Superior temporal gyrus (tissue), 1 donor: ENCODE results near the gene ZNF768.
"Not testable (repeated sequence)": the region's sequence is repeated elsewhere in the genome, so short reads cannot be mapped to it uniquely, and the experiment has no call there.

ENCODE experiments used
- DNase-seq: peaks from one replicate; pipeline ENCODE4 v3.0.0-alpha.2; 2016; ENCODE audit errors: extremely low spot score

Gene ZNF768

DNA sequence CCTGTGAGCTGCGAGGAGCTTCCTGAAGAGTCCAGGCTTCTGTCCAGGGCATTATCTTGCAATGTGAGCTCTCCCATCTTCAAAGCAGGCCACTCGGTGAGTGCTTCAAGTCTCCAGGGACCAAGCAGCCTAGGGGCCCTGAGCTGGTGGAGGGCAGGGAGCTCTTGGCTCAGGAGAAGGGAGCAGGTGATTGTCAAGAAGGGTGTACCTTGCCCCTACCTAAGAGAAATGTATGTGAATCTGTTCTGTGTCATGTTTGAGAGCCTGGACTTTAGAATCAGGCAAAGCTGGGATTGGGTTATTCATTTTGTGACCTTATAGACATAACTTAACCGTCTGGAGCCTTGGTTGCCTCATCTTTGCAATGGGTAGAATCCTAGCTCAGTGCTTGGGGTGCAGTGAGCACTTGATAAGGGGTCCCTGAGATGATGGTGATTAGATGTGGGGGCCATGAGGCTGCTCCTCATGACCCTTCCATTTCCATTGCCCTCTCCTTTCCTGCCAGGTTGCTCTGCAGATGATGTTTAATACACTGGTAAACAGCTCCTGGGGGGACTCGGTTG, 15.9 kb downstream of the ZNF768 start:
- DNase-seq, result no peak

DNA sequence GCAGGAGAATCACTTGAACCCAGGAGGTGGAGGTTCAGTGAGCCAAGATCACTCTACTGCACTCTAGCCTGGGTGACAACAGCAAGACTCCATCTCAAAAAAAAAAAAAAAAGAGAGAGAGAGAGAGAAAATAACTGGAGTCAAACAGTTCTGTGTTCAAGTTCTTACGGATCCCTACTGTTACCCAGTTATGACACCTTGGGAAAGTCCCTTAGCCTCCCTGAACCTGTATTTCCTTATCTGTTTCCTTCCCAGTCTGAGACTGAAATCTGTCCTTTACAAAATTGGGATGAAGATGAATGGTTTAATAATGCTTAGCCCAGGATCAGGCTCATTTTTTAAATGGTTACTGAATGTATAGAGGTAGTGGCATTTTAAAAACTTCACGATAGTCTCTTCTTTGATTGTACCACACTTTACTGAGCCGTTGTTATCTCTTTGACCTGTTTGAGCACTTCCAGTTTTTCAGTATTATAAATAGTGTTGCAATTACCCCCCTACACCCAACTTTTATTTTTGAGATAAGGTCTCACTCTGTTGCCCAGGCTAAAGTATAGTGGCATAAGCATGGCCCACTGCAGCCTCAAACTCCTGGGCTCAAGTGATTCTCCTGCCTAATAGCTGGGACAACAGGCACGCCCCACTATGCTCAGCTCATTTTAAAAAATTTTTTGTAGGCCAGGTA, 17.1 kb downstream of the ZNF768 start:
- no peak for DNase-seq

DNA sequence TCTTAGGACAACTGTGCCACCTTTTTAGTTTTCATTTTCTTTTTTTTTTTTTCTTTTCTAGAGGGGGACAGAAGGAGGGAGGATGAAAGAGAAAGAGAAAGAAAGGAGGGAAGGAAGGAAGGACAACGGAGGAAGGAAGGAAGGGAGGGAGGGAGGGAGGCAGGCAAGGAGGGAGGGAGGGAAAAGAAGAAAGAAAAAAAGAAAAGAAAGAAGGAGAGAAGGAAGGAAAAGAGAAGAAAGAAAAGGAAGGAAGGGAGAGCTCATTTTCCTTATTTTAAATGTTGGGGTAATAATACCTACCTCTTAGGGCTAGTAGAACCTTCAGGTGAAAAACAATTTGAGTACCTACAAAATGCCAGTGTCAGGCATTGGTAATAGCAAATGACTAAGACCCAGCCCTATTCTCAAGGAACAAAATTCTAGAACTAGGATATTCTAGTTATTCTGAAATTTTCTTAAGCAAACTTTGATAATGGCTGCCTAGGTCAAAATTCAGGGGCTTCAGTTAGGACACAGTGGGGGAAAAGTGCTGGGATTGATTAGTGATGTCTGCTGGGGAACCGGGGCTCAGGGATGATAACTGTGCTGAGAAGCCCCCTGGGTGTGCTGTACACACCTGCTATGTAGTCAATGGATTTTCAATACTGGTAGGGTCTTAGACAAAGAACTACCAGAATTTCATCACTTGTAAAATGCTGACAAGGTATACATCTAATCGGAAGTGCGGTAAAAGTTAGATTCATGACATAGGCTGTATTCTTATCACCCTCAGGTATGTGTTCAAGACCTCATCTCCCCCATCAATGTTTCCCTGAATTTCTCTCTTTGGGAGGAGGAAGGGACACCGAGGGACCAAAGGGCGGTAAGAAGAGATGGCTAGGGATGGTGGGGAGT, 22.7 kb downstream of the ZNF768 start:
- no peak for DNase-seq

DNA sequence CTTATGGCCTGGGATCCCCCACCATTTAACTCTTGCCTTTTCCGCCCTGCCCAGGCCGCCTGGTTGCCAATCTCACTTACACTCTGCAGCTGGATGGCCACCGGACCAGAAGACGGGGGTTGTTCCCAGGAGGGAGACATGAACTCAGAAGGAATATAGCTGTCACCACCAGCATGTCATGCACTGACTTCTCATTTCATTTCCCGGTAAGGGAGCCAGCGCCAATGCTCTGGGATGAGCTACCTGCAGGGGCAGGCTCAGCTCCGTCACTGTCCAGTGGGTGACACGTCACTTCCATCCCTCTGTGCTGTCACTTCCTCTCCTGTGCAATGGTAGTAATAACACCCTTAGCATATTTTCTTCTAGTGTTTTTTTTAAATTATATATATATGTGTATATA, 27.1 kb downstream of the ZNF768 start:
- no peak for DNase-seq

DNA sequence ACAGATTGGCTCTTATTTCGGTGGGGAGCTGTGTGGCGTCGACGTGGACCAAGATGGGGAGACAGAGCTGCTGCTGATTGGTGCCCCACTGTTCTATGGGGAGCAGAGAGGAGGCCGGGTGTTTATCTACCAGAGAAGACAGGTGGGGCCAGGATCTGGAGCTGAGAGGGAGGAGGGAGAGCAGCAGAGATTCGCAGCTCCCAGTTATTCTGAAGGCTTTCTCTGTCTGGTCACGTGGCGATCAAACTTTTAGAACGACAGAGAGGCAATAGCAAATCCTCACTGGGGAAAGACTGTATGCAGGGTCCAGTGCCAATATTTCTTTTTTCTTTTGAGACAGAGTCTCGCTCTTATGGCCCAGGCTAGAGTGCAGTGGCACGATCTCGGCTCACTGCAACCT, 31.7 kb downstream of the ZNF768 start:
- no peak for DNase-seq

DNA sequence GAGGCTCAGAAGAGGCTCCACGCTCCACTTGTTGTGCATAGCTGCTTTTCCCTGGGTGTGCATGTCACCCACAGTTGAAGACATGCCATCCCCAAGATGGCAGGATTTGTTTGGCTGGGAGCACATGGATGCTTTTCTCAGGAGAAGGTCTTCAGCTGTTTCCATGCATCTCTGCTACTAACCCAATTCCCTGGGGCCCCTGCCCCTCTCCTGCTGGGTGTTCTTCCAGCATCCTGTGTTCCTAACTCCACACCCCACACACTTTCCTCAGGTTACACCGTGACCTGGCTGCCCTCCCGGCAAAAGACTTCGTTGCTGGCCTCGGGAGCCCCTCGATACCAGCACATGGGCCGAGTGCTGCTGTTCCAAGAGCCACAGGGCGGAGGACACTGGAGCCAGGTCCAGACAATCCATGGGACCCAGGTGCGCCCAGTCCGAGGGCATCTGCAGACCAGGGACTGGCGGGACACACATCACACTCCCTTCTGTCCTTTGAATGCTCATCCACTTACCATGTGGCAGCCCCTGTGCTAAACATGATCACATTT, 32.4 kb downstream of the ZNF768 start:
- DNase-seq, result no peak

DNA sequence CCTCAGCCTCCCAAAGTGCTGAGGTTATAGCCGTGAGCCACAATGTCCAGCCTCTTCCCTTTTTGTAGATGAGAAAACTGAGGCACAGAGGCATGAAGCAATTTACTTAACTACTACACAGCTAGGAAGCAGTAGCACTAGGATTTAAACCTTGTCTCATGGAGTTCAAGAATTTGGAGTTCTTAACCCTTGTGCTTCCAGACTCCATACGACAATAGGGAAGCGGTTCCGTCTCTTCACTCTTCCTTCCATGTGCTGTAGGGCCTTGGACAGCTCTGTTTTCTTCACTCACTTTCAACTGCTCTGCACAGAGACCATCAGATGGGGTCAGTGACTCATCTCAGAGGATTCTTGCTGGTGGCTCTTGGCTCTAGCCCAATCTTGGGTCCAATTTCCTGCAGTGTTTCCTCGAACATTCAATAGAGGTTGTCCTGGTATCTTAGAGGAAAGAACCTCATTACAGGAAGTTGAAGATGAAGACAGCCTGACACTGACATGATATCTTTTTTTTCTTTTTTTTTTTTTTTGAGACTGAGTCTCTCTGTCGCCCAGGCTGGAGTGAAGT, 34.5 kb downstream of the ZNF768 start:
- DNase-seq, result no peak

DNA sequence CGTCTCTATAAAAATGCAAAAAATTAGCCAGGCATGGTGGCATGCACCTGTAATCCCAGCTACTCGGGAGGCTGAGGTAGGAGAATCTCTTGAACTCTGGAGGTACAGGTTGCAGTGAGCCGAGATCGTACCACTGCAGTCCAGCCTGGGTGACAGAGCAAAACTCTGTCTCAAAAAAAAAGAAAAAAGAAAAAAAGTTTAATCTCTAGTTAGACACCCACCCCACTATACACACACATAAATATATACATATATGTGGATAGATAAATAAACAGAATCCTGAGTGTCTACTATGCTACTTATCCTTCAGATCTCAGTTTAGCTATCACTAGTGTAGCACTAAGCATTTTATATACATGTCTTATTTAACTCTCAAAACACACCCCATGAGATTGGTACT, 35.1 kb downstream of the ZNF768 start:
- no peak for DNase-seq

DNA sequence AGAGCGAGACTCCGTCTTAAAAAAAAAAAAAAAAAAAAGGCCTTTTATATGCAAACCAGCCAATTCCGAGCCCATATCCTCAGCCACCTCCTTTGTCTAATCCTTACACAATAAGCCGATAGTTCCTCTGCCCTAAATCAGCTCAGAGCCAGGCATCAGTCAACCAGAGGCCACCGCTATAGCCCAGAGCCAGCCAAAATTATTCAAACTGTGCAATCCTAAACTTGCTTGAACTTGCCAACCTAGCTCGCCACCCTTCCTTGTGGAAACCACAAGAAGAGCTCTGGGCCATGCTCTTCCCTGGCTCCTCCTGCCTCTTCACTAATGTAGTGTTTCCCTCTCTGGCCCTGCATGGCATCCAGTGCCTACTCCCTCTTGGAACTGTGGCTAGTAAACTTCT, 36.2 kb downstream of the ZNF768 start:
- no peak for DNase-seq

DNA sequence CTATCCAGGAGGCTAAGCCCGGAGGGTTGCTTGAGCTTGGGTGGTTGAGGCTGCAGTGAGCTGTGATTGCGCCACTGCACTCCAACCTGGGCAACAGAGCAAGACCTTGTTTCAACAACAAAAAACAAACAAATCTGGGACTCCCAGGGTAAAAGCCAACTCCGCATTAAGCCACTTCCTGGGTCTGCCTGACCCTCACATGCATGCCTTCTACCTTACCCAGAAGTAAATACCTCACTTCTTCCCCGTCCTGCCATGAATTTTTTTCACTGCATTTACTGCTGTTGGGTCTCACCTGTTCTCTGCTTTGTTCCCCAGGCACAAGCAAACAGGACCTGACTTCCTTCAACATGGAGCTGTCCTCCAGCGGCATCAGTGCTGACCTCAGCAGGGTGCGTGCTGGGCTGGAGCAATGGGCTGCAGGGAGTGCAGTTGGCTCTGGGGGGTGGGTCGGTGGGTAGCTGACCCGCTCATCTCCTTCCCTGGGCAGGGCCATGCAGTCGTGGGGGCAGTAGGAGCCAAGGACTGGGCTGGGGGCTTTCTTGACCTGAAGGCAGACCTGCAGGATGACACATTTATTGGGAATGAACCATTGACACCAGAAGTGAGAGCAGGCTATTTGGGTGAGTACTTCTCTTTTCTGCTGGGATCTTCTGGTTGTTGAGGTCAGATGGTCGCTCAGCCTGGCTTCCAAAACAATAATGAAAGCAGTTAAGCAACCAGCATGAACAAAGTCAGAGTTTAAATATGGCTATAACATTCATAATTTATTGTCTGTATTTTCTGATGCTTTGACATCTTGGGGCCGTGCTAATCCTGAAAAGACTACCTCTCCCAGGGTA, 37.4 kb downstream of the ZNF768 start:
- no peak for DNase-seq

DNA sequence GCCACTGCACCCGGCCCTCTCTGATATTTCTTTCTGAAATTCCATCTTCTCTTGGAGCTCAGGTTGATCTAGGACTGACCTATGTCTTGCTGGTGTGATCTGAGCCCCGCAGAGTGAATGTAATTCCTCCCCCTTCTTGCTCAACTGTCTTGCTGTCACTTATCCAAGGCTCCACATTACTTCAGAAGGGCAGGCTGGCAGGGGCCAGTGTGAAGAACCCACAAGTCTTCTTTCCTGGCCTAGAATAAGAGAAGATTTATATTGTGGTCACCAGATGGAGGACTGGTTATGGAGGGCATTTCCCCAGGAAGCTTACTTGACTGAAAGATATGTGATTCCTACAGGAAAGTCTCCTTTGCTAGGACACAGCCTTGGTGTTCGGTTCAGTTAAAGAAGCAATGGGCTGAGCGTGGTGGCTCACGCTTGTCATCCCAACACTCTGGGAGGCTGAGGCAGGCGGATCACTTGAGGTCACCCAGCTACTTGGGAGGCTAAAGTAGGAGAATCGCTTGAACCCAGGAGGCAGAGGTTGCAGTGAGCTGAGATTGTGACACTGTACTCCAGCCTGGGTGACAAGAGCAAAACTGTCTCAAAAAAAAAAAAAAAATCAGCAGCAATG, 40.4 kb downstream of the ZNF768 start:
- no peak for DNase-seq

DNA sequence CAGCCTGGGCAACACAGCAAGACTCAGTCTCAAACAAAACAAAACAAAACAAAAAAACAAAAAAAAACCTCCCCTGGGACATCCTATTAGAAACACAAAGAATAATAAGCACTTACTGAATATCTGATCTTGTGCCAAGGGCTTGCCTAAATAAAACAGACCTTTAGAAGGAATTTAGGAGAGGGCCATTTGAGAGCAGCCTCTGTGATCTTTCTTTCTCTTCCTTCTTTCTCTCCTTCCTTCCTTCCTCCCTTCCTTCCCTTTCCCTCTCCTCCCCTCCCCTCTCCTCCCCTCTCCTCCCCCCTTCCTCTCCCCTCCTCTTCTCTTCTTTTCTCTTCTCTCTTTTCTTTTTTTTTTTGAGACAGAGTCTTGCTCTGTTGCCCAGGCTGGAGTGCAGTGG, 41.5 kb downstream of the ZNF768 start:
- DNase-seq, result no peak

DNA sequence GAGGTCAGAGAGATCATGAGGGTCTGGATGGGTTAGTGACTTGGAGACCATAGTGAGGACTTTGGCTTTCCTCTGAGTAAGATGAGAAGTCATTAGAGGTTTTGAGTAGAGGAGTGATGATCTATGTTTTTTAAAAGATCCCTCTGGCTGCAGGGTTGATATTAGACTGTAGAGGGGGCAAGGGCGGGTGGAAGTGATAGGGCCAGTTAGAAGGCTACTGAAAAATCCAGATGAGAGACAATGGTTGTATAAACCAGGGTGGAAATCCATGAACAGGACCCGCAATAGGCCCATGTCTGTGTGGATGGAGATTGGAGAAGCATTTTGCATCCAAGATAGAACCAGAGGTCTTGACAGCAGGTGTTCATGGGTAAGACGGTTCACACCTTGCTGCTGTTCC, 44.0 kb downstream of the ZNF768 start:
- DNase-seq, result no peak

DNA sequence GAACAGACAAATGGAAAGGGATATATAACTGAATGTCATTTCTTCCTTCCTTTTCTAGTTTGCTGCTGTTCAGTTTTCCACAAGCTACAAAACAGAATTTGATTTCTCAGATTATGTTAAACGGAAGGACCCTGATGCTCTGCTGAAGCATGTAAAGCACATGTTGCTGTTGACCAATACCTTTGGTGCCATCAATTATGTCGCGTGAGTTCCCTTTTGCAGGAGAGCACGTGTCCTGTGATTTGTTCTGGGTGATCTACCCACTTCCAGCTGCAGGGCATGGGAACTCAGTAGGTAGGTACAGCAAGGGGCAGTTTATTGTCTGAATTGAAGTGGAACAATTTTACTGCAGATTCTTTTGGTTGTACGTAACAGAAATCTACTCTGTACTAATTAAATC, 45.0 kb downstream of the ZNF768 start:
- no peak for DNase-seq

DNA sequence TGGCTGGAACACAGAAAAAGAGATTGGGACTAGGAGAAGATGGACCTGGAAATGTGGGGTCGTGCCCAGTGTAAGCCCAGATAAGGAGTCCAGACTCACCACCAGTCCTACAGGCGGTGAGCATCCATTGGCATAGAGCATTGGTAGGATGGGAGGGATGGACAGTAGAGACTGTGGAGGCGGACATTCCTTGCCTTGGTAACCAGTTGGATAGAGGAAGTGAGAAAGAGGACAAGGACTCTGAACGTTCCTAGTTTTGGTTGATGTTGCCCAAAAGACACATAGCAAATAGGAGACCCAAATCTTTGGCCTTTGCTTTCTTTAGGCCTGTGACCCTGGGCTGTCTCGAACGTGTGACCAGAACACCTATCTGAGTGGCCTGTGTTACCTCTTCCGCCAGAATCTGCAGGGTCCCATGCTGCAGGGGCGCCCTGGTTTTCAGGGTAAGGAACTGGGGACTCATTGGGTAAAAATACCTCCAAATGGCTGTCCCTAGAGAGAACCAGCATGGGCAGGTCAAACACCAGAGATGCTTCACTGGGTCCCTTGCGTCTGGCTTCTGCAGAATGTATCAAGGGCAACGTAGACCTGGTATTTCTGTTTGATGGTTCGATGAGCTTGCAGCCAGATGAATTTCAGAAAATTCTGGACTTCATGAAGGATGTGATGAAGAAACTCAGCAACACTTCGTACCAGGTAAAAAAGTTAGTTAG, 47.4 kb downstream of the ZNF768 start:
- no peak for DNase-seq

DNA sequence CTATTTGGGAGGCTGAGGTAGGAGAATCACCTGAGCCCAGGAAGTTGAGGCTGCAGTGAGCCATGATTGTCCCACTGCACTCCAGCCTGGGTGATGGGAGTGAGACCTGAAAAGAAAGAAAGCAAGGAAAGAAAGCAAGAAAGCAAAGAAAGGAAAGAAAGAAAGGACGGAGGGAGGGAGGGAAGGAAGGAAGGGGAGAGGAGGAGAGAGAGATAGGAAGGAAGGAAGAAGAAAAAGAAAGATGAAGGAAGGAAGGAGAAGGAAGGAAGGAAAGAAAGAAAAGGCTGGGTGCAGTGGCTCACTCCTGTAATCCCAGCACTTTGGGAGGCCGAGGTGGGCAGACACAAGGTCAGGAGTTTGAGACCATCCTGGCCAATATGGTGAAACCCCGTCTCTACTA, 48.6 kb downstream of the ZNF768 start:
- not testable (repeated sequence) for DNase-seq

DNA sequence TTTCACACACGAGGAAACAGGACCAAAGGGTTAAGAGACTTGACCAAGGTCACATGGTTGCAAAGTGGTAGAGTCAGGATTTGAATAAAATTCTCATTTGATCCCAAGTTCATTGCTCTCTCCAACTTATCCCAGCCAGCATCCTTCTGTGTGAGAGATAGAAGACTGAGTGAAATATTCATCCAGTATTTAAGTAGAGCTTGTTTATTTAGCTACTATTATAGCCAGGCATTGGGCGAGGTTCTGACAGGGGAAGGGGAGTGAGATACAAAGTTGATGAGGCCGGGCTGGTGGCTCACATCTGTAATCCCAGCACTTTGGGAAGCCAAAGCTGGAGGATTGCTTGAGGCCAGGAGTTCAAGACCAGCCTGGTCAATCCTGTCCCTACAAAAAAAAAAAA, 49.4 kb downstream of the ZNF768 start:
- no peak for DNase-seq

DNA sequence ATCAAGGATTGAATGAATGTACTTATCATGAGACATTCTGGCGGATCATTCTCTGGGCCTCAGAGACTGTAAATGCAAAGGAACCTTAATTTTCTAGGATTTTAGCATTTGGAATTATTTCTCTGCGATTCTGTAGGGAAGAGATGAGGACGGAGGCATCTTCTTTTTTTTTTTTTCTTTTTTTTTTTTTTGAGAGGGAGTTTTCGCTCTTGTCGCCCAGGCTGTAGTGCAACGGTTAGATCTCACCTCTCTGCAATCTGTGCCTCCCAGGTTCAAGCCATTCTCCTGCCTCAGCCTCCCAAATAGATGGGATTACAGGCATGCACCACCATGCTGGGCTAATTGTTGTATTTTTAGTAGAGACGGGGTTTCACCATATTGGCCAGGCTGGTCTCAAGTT, 51.7 kb downstream of the ZNF768 start:
- no peak for DNase-seq

DNA sequence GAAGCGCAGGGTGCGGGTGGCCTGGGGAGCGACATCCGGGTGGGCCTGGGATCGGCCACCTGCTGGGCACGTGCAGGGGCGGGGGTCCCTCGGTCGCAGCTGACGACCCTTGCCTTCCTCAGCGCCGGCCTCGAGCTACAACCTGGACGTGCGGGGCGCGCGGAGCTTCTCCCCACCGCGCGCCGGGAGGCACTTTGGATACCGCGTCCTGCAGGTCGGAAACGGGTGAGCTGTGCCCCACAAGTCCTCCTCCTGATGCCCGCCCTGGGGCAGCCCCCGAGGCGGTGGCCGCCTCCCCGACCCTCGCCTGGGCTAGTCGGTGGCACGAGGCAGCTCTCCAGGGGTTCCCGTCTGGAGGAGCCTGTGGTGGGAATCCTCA, 52.3 kb downstream of the ZNF768 start:
- DNase-seq, result no peak
